PC-9 (cell line): ENCODE measurements around the gene CCL24. TPM values are rescaled to one million over a fixed set of nuclear protein-coding genes. Genes with fewer than 3 reads are reported as not detected.
A peak's percentile ranks its signal among the peaks of the same experiment; 100 is the strongest.
"Not testable (repeated sequence)": the region's sequence is repeated elsewhere in the genome, so short reads cannot be mapped to it uniquely, and the experiment has no call there.

Source experiments
- BruUV-seq: library from RNA; stranded (reverse); fragments of 400-500 nt; replicated peaks from 2 replicates; lab custom pipeline; 2021; lab: Mats Ljungman, UMichigan
- CTCF ChIA-PET: fragments of 300-600 bp; sonication (Branson Sonifier 250); formaldehyde crosslinking; loops from one replicate; lab custom pipeline; 2022; ENCODE audit warnings: antibody characterized with exemption; lab: Charles Lee
- POLR2A ChIA-PET: fragments of 300-600 bp; sonication (Branson Sonifier 250); formaldehyde crosslinking; loops from one replicate; lab custom pipeline; 2022; ENCODE audit warnings: antibody characterized with exemption; ENCODE audit not compliant: unreplicated experiment; lab: Charles Lee
- DNase-seq, 2 experiments: peaks; one replicate each; pipeline versions ENCODE4 v3.0.0 to v3.0.0-alpha.2; 2015 to 2022; ENCODE audit warnings: mixed read lengths in 1 of 2
- H2AFZ ChIP-seq: fragments of 200-600 bp; sonication (generic); 2 replicates; pipeline ENCODE4 v1.8.1; 2017; ENCODE audit warnings: antibody characterized with exemption
- H3F3A ChIP-seq: fragments of 200-600 bp; sonication (generic); 2 replicates; pipeline ENCODE4 v1.8.1; 2017; ENCODE audit warnings: antibody characterized with exemption, mild to moderate bottlenecking, low read depth; ENCODE audit not compliant: insufficient read depth
- H3K27ac ChIP-seq: fragments of 200-600 bp; sonication (generic); 2 replicates; pipeline ENCODE4 v1.6.1; 2016; ENCODE audit warnings: mixed run types
- H3K27me3 ChIP-seq: fragments of 200-600 bp; sonication (generic); 2 replicates; pipeline ENCODE4 v1.6.1; 2016; ENCODE audit warnings: low read depth, mixed run types; ENCODE audit not compliant: insufficient read depth
- H3K36me3 ChIP-seq: fragments of 200-600 bp; sonication (generic); 2 replicates; pipeline ENCODE4 v1.6.1; 2016; ENCODE audit warnings: low read depth, mixed run types
- H3K4me1 ChIP-seq: fragments of 200-600 bp; sonication (generic); replicated peaks from 2 replicates; pipeline ENCODE4 v1.6.1; 2016; ENCODE audit warnings: mixed run types; ENCODE audit not compliant: insufficient read depth
- H3K4me2 ChIP-seq: fragments of 200-600 bp; sonication (generic); 2 replicates; pipeline ENCODE4 v1.6.1; 2017; ENCODE audit warnings: mixed run types
- H3K4me3 ChIP-seq: fragments of 200-600 bp; sonication (generic); 2 replicates; pipeline ENCODE4 v1.6.1; 2016; ENCODE audit warnings: mixed run types
- H3K79me2 ChIP-seq: fragments of 200-600 bp; sonication (generic); 2 replicates; pipeline ENCODE4 v1.6.1; 2017; ENCODE audit warnings: low read depth, mixed run types
- H3K9me2 ChIP-seq: fragments of 200-600 bp; sonication (generic); 2 replicates; pipeline ENCODE4 v1.8.1; 2017; ENCODE audit warnings: mild to moderate bottlenecking; ENCODE audit not compliant: insufficient read depth
- H3K9me3 ChIP-seq: fragments of 200-600 bp; sonication (generic); 2 replicates; pipeline ENCODE4 v1.8.1; 2016; ENCODE audit warnings: low read depth; ENCODE audit not compliant: insufficient read depth
- H4K20me1 ChIP-seq: fragments of 200-600 bp; sonication (generic); 2 replicates; pipeline ENCODE4 v1.8.1; 2017; ENCODE audit not compliant: insufficient read depth
- EZH2 ChIP-seq: fragments of 200-600 bp; sonication (generic); IDR thresholded peaks from 2 replicates; pipeline ENCODE4 v1.8.0; 2017; ENCODE audit warnings: antibody characterized with exemption, low read depth
- intact Hi-C: fragments of 100-400 bp; cut with micrococcal nuclease; formaldehyde crosslinking; loops from one replicate; pipeline ENCODE4 v1.10.0; 2022; ENCODE audit not compliant: unreplicated experiment
- total RNA-seq: library from RNA; stranded (reverse); gene quantifications from 2 replicates; pipeline ENCODE4 v1.2.3, GENCODE V29; 2021
- TF ChIP-seq, protein P1 (sequence below): fragments of 200-600 bp; sonication (generic); conservative IDR thresholded peaks from 2 replicates; pipeline ENCODE4 v1.6.1; 2017; ENCODE audit warnings: mixed run types, antibody characterized with exemption, mild to moderate bottlenecking, moderate library complexity

The CCL24 gene
- total RNA-seq, 1 experiment from 2014 or later, result not detected

DNA sequence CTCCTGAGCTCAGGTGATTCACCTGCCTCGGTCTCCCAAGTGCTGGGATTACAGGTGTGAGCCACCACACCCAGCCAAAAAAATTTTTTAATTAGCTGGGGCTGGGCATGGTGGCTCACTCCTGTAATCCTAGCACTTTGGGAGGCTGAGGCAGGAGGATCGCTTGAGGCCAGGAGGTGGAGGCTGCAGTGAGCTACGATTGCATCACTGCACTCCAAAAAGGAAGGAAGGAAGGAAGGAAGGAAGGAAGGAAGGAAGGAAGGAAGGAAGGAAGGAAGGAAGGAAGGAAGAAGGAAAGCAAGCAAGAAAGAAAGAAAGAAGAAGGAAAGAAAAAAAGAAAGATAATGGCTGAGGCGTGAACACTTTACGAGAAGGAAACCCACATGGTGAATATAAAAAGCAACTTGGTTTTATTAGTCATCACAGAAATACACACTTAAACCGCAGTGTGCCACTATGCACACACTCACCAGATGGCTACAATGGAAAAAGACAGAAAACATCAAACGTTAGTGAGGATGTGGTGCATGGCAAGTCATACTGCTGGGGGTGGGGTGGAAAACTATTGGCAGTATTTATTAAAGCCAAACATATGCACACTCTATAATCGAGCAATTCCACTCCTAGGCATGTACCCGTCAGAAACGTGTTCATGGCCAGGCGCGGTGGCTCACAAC lies 37.2 kb downstream of the CCL24 start:
- H4K20me1 ChIP-seq, result no peaks in the 10 kb centered on the region
- ChIA-PET CTCF (no interaction called here), POLR2A (no interaction called here)
- H3K9me3 ChIP-seq, result no peaks in the 10 kb centered on the region
- intact Hi-C loops, result loop anchor here (10.0 kb wide), 1 partner anchor 68 kb away; no protein-coding TSS in a partner anchor
- H3K27ac ChIP-seq, result no peak overlapping the region
- H3K9me2 ChIP-seq, result no peaks in the 10 kb centered on the region
- H3K4me2 ChIP-seq, result no peak overlapping the region
- peaks cover 13% of the 10 kb centered on the region; the same call in 1 of the 2 replicates for H3F3A ChIP-seq
- H3K27me3 ChIP-seq, result no peaks in the 10 kb centered on the region
- peaks cover 14% of the 10 kb centered on the region for H3K4me1 ChIP-seq
- no TSS peak for BruUV-seq
- no peaks in the 10 kb centered on the region for H3K79me2 ChIP-seq
- no peaks in the 10 kb centered on the region for H3K36me3 ChIP-seq
- TF ChIP-seq EZH2, result no peak
- TF ChIP-seq, protein P1, sequence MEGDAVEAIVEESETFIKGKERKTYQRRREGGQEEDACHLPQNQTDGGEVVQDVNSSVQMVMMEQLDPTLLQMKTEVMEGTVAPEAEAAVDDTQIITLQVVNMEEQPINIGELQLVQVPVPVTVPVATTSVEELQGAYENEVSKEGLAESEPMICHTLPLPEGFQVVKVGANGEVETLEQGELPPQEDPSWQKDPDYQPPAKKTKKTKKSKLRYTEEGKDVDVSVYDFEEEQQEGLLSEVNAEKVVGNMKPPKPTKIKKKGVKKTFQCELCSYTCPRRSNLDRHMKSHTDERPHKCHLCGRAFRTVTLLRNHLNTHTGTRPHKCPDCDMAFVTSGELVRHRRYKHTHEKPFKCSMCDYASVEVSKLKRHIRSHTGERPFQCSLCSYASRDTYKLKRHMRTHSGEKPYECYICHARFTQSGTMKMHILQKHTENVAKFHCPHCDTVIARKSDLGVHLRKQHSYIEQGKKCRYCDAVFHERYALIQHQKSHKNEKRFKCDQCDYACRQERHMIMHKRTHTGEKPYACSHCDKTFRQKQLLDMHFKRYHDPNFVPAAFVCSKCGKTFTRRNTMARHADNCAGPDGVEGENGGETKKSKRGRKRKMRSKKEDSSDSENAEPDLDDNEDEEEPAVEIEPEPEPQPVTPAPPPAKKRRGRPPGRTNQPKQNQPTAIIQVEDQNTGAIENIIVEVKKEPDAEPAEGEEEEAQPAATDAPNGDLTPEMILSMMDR, result no peak
- DNase-seq, result peak in 1 of 2 experiments; percentile 61
- no peak overlapping the region for H2AFZ ChIP-seq
- H3K4me3 ChIP-seq, result no peak overlapping the region

DNA sequence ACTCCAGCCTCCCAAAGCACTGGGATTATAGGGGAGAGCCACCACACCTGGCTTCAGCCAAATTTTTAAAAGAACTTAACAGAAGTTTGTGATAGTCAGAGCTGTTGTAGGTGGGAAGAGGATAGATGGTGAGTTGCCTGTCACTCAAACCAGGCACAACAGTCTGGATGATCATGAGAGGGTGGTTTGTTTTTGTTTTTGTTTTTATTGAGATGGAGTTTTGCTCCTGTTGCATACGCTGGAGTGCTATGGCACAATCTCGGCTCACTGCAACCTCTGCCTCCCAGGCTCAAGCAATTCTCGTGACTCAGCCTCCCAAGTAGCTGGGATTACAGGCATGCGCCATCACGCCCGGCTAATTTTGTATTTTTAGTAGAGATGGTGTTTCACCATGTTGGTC lies 39.6 kb downstream of the CCL24 start:
- not testable (repeated sequence) for H3K9me3 ChIP-seq, H3K79me2 ChIP-seq, H3K27me3 ChIP-seq, DNase-seq, H2AFZ ChIP-seq, H3K4me3 ChIP-seq, H3K36me3 ChIP-seq, BruUV-seq, H3K4me2 ChIP-seq, H3K9me2 ChIP-seq, H4K20me1 ChIP-seq, H3K27ac ChIP-seq
- ChIA-PET CTCF (interaction anchor here (0.9 kb wide), 1 partner anchor 40 kb away, joined by 5 read pairs; no protein-coding TSS in a partner anchor), POLR2A (interaction anchor here (0.6 kb wide), 1 partner anchor 183 kb away, joined by 6 read pairs; no protein-coding TSS in a partner anchor)
- intact Hi-C loops, result loop anchor here (10.0 kb wide), 1 partner anchor 71 kb away; no protein-coding TSS in a partner anchor
- Histone ChIP-seq H3K4me1 (peaks cover 16% of the 10 kb centered on the region), H3F3A (peaks cover 17% of the 10 kb centered on the region; the same call in 1 of the 2 replicates)

DNA sequence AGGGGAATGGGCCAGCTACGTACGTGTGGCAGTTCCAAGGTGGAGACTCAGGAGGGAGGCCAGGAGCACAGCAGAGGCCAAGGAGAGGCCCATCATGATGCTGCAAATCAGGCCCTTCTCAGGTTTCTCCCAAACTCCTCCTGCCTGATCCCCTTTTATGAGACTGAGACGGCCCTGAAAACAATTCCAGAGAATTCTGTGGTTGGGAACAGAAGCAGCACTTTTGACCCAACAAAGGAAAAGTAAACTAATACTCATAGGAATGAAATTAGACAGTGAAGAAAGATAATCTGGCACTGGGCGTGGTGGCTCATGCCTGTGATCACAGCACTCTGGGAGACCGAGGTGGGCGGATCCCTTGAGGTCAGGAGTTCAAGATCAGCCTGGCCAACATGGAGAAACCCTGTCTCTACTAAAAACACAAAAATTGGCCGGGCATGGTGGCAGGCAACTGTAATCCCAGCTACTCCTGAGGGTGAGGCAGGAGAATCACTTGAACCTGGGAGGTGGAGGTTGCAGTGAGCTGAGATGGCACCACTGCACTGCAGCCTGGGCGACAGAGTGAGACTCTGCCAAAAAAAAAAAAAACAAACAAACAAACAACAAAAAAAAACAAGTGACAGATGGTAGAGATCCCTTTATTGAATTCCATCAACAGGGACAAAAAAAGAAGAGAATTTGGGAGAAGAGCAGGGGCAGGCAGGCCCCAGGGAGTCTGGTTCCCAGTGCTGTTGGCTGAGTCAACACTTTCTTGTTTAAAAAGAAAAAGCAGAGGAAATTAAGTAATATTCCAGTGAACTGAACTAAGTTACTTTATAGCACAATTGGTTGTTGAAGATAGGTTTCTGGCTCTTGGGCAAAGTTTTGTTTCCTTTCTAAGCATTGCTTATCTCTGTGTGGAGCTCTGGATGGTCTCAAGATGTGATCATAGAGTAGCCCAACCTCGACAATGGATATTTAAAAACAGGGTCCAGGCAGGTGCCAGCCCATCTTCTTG lies 41.2 kb downstream of the CCL24 start, which contains the start of gene CCL26:
TSS of gene CCL26 (minus strand) at position 131 of the 997 bp plus-strand sequence. CDS start at position 96, 35 bp downstream.
- Histone ChIP-seq H3K27ac (peak within 1 kb of the TSS; percentile 47), H3K36me3 (no peaks in the 10 kb centered on the region), H2AFZ (0 out of 2 replicates have a peak within 1 kb of the TSS, but pooled peaks have one; percentile 10), H3K4me2 (no peak within 1 kb of the TSS), H3F3A (peaks cover 17% of the 10 kb centered on the region; the same call in 1 of the 2 replicates), H3K27me3 (no peaks in the 10 kb centered on the region), H3K4me3 (no peak within 1 kb of the TSS), H3K9me2 (no peaks in the 10 kb centered on the region), H4K20me1 (no peaks in the 10 kb centered on the region), H3K79me2 (no peaks in the 10 kb centered on the region), H3K9me3 (no peaks in the 10 kb centered on the region), H3K4me1 (peaks cover 16% of the 10 kb centered on the region)
- intact Hi-C loops, result loop anchor here (10.0 kb wide), 1 partner anchor 72 kb away; no protein-coding TSS in a partner anchor
- BruUV-seq, result no TSS peak
- ChIA-PET CTCF (interaction anchor here (1.2 kb wide), 1 partner anchor 10 kb away, joined by 3 read pairs; no protein-coding TSS in a partner anchor), POLR2A (interaction anchor here (0.6 kb wide), 1 partner anchor 275 kb away, joined by 3 read pairs; the partner anchor contains the start of gene STYXL1)
- TF ChIP-seq, protein P1, result no peak
- TF ChIP-seq EZH2, result no peak
- DNase-seq, result peak; percentile 68 to 77
